Stimulated activated CD4-positive, alpha-beta T cell treated with anti-CD3 and anti-CD28 coated beads, Interleukin-1b, Interleukin-23, amount 100 ng/mL, for 24 hours (primary cell): Measurements from ENCODE around the gene ERC2.
"Not testable (repeated sequence)": the region's sequence is repeated elsewhere in the genome, so short reads cannot be mapped to it uniquely, and the experiment has no call there.

Experiments
- DNase-seq, 4 experiments: peaks; one replicate each; pipeline ENCODE4 v3.0.0-alpha.2; 2020; ENCODE audit warnings: low read depth in 4 of 4, low spot score in 1 of 4

The ERC2 gene

DNA sequence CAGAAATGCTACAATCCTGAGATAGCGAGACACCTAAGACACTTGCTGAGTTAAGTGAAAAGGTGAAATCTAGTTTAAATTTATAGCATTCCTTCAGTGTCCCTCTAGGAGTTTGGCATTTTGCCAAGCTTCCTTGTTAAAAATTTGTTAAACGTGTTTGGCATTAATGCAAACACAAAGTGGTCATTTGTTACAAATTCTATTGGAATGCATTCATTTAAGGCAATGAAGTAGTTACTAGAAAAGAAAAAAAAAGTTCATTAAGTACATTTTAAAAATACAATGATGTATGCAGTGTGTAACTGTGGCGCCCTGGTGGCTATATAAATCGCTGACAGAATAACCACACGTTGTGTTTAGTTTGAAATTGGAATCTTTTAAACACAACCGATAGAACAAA lies 949.8 kb downstream of the ERC2 start:
- DNase-seq = no peak

DNA sequence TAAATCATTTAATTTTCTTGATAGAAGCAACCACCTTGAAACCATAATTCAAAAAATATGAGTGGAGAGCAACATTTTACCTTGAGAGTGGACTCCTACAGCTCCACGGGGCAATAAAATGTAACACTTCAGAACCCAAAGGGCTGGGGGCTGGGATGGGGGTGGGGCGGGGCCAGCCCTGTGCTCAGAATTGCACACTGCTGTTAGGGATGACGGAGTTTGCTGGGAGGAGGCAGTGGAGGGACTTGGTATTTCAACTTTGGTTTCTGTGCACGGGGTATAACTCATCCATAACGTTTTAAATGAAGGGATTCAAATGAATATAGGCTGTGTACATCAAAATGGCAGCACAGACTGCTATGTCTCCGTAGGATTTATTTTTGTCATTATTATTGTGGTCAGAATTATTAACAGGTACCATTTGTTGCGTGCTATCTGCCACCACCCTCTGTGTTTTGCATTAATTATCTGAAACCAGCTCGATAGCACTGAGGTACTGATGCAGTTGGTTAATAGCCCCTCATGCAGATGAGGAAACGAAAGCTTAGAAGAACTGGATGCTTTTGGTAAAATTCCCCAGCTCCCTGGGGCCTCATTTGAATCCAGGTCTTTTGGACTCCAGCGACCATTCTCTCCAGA lies 951.8 kb downstream of the ERC2 start:
- no peak for DNase-seq

DNA sequence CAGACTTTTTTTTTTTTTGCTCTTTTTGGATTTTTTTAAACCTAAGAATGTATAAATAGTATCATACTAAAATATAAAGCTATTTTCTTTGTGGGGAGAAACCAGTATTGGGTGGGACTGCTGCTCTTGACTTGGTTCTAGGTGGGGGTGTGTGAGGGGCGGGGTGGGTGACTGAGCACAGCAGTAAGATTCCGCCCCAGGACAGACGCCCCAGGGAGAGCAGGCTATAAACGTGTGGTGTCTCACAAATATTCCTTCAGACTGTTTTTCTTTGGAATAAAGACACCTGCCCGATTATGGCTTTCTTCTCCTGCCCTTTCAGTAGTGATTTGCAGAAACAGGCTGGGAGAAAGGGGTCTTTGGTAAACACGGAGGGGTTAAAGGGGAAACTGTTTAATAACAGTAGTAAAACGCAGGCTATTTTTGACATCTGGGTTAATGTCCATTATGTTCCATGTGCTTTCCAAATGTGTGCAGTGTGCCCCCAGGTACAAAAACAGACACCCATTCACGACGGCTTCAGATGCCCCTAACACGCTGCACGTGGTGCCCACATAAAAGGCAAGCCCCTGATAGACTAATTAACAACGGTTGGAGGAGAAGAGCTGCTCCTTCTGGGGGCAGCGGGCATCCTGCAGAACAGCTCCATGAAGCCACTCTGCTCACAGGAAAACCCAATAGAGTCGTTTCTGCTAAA lies 952.6 kb downstream of the ERC2 start:
- DNase-seq = no peak

DNA sequence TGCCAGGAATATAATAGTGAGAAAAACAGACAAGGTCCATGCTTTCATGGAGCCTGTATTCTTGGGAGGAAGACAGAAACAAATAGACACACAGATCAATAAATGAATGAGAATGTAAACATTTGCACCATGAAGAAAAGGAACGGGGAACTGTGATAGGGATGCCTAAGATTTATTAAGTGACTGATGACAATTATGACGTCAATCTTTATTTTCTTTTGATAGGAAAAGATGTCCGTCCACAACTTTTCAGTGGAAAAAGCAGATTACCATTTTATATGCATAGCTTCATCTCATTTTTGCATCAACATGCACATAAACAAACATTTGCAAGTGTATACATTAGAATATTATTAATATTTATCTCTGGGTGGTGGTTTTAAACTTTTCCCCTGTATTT lies 953.3 kb downstream of the ERC2 start:
- DNase-seq = no peak

DNA sequence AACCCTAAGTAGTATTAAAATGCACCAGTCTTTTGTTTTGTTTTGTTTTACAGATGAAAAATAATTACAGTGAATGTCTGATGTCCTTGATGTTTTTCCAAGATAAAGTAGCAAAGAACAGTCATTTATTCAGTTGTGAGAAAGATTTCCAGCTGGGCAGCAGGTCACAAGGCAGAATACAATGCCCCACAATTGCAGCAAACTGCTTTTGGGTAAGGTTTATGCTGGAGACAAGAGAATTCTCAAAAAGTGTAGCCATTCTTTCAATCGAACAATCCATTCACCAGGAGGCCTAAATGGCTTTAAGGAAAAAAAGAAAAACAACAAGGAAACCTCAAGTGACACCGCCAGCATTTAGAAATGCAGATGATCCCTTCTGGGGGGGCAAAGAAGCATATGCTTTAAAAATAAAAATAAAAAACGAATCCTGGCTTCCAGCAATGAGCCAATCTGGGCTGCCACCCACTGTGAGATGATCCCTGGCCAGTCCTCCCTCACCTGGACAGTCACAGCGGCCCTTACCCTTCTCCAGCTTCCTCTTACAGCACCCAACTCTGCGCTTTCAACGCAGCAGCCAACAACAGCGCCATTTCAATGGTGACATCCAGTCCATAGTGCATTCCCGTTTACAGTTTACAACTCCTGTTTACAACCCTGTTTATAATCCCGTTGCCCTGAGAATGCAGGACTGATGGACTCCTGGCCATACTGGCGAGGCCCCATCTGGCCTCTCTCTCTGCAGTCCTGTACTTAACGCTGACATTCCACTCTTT lies 955.5 kb downstream of the ERC2 start:
- DNase-seq = no peak

DNA sequence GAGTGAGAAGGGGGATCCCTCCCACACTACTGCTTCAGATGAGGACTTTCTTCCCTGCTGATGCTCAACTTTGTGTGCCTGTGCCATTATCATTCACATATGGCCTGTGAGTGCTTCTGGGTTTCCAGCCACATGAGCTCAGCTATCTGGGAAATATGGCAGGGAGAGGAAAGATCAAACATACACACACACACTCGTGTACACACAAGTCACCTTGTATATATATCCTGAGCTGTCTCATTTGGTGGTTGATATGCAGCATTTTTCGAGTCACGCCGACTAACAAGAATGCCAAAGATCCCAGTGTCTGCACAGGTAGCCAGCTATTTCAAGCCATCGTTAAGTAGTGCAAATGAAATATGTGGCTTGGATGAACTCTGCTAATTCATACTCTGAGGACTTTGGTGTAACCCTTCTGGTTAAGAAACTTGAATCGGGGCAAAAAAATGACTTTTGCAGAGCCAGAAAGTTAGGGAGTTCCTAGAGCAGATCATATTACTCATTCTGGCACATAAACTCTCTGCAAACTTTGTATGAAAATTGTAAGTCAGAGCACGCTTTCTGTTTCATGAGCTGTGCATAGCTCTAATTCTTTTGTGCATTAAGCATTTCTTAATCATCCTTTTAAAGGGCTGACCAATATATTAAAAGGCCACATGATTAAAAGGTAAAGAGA lies 956.2 kb downstream of the ERC2 start:
- no peak for DNase-seq

DNA sequence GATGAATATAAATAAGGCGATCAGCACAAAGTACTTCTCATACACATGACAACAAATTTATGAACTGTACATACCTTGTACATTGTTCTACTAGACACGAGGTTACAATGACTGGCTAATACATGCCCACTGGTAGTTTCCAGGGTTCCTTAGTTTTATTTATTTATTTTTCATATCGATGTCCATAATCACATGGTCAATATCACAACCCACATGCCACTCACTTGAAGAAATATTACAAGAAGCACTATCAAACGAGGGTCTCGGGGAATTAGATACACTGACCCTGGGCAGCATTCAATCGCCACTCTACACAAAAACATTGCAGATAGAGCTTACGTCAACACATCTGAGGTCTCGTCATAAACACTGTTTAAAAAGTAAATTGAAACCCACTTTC lies 959.9 kb downstream of the ERC2 start:
- DNase-seq = no peak

DNA sequence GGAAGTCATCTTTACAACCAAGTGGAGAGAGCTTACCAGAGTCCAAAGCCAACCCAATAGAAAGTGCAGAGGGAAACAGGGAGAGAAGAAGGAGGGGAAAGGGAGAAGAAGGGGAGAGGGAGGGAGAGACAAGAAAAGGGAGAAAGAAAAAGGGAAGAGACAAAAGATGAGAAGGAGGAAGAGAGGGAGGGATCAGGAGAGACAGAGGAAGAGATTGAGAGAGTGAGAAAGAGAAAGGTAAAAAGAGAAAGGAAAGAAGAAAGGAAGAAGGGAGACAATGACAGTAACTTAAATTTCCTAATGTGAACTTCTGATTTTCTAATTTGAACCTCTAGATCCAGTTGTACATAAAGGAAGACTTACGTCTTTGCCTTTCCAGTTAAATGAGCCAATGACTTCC lies 960.5 kb downstream of the ERC2 start:
- DNase-seq = no peak

DNA sequence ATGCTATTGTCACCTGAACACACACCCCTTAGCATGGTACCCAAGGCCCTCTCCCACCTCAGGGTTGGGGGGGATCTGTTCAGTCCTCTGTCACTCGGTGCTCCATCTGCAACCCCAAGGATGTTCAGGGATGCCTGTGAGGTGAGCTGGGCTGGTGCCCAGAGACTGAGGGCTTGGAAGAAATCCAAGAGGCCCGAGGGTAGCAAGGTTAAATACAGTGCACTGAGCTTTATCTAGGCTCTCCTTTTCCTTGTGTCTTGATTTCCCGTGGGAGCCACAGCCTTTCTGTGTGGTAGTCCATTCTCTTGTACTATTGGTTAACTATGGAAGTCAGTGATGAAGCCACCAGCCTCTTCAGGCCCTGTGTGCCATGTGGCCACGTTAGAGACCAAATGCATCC lies 962.5 kb downstream of the ERC2 start:
- no peak for DNase-seq

DNA sequence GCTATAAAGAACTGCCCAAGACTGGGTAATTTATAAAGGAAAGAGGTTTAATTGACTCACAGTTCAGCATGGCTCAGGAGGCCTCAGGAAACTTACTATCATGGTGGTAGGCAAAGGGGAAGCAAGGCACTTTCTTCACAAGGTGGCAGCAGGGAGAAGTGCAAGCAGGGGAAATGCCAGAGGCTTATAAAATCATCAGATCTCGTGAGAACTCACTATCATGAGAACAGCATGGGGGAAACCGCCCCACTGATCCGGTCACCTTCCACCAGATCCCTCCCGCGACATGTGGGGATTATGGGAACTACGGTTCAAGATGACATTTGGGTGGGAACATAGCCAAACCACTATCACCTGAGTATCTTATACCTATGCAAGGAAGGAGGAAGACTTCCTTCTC lies 963.2 kb downstream of the ERC2 start:
- not testable (repeated sequence) for DNase-seq

DNA sequence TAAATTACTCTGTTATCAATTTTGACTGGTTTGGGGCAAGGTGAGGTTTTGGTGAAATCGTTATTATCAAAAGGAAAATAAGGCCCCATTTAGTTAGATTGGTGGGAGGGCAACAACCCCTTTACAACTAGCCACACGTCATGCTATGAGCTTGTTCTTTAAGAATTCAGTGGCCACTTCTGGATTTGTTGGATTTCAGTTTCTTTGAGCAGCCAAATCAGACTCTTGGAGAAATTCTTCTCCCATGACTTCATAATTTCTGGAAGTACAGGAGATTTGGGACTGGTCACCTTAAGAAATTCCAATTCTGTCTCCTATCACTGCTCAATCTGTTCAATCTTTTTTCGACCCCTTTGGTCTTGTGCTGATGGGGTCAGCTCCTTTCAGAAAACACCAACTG lies 966.4 kb downstream of the ERC2 start:
- no peak for DNase-seq

DNA sequence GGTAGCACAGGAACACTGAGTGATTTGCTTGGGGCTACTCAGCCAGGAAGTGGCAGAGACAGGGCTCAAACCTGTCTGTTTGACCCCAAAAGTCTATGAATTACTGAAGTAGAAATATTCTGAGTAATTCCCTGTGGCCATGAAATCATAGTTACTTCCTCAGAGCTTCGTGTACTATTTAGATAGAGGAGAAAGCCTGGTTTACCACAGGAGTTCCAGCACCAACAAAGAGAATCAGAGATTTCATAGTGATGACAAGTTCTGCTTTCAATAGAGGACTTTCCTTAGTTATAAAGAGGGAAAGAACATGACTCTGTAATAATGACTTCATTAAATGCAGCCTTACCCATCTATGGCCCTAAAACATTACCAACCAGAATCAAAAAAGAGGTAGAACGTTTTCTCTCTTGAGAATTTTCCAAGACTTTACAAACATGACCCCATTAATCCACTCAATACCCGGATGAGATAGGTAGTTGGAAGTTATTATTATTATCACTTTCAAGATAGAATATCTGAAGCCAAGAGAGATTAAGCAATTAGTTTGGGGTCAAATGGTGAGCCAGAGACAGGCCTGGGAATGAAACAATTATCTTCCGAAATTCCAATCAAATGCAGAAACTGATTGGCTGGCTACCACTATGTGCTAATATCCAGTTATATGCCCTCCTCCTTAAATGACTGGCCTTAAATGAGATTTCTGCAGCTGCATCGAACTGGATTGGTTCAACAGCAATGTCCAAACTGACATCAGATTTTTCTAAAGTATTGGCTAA lies 967.5 kb downstream of the ERC2 start:
- no peak for DNase-seq

DNA sequence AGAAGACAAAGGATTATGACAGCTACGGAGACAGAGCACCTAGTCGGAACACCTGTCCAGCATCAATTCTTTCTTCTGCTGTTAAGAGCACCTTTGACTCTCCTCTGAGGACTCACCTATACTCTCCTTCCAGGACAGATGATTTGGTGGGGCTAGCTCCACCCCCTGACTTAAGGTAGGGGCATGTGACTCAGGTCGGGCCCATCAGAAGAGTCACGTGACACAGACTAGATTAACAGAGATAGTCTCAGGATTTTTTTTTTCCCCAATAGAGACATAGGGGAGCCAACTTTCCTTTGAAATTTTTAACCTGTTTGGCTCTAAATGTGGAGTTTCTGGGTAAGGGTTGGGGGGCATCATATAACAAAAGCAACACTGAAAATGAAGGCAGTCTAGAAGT lies 969.7 kb downstream of the ERC2 start:
- DNase-seq = no peak

DNA sequence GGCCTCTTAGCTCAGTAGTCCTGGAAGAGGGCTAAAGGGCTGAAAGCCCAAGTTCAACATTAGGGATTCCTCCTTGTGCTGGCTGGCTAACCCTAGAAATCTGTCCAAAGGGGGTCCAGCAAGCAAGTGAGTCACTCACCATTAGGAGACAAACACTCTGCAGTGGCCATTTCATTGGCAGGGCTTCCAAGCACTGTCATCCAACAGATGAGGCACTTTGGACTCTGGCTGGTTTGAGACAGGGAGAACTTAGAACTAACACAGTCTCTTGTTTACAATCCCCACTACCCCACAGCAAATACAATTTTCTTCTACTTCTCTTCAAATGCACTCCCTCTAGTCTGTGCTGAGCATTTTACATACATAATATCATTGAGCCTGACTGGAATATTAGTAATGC lies 971.0 kb downstream of the ERC2 start:
- DNase-seq = no peak

DNA sequence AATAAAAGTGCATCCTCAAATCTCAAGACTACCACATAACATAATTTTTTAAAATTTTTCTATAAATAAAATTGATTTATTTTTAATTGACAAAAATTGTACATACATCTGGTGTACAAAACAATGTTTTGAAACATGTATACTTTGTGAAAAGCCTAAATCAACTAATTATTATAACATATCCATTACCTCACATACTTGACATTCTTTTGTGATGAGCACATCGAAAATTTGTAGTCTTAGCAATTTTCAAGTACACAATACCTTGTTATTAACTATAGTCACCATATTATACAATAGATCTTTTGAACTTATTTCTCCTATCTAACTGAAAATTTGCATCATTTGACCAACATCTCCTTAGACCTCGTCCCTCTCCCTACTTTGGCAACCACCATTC lies 973.3 kb downstream of the ERC2 start:
- no peak for DNase-seq

DNA sequence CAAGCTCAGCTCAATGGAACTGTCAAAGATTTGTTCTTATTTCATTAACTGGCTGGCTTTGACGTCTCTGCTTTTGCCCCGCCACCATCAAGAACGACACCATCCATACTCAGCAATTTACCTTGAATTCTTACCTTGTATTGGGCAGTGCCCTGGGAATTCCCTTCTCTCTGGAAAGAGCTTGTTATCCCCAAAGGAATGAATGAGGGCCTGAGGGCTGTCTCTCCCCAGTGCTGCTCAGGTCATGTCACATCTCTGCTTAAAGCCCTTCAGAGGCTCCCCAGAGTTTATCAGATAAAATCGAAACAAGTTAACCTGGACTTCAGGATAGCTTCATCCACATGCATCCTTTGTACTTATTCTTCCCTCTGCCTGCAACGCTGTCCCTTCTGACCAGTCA lies 975.3 kb downstream of the ERC2 start:
- no peak for DNase-seq

DNA sequence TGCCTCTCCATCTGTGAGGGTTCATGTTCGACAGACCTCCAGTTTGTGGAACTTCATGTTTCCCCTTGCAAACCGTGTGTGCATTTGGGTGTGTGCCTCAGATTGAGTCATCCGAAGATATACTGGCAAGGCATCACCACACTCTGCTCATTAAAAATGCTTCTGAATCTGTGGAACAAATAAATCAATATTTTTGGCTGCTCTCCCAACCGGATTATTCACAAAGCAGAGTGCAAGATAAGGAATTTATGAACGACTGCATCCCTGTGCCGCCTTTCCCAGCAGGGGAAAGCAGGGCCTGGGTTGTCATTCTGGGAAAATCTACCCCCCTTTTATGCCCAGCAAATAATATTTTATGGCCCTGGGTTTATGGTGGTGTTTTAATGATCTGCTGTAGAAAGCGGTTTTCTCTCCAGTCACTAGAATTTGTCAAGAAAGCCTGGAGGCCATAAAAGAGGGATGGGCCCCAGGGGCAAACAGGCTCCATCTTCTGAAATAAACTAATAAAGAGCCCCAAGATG lies 976.9 kb downstream of the ERC2 start:
- DNase-seq = no peak

DNA sequence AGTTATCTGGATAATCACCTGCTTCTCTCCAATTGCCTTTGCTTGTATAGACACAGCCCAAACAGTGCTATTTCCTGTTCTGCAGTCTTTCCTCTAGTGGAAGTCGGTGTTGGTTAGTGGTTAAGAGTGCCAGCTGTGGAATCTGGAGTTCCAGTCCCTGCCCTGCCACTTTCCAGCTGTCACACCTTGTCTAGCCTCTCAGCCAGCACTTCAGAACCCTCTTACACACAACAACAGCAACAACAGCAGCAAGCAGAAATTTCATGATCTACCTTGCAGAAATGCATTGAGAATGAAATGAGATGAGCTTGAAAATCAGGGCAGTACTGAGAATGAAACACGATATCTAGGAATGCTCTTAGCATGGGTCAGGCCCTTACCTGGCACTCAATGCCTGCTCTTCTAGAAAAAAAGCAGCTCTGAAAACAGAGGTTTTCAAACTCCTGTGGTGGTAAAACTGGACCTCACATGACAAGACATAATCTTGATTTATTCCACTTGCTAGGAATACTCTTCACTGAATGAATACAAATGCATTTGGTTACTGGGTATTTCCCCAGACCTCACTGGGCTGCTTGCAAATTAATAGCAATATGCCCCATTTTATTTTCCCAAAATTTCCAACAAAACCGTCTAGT lies 977.9 kb downstream of the ERC2 start:
- no peak for DNase-seq

DNA sequence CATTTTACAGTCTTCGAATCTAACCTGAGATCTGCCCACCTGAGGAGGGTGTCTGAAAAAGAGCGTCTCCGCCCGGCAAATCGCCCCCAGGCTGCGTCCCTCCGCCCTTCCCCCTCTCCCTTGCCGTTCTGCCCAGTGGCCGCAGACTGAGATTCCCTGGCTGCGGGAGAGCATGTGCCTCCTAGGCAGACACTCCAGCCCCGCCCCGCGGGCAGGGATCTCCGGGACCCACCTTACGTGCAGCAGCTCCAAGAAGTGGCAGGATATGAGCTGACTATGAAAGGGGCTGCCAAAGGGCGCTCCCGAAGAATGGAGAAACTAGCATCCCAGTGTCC lies 978.5 kb downstream of the ERC2 start:
- no peak for DNase-seq

DNA sequence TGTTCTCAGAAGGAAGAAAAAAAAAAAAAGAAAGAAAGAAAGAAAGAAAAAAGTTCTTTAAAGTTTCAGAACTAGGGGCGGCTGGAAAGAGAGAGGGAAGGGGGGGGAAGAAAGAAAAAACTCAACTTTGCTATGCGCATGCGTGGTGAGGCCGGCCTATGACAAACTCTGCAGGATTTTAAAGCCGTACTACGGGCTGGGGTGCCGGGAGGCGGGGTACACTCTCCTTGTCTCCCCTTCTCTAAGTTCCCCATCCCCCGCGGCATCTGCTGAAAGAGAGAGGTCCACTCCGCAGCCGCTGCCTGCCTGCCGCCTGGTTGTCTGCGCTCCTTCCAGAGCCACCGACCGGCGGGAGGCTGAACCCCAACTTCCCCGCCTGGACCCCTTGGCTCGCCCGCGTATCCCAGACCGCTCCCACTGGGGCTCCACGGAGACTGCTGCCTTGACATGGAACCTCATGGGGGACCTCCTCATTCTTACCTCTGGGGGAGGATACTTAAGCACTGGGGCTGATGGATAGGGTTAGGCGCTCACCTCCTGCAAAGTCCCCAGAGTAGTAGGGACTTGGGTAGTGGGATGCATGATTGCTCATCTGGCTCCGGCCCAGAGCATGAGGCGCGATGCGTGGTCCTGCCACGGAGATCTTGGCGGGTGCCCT lies 979.7 kb downstream of the ERC2 start:
- DNase-seq = no peak
